HG03571 (cell line): ENCODE data around the gene SH2B2.
"Not testable (repeated sequence)": the region's sequence is repeated elsewhere in the genome, so short reads cannot be mapped to it uniquely, and the experiment has no call there.

Experiments used
- ATAC-seq: cut with Tn5 transposase; IDR thresholded peaks from one replicate; pipeline ENCODE4 v1.9.1; 2021; ENCODE audit not compliant: unreplicated experiment

The SH2B2 gene

GRCh38 chr7:102284891-102285539 lies 1.7 kb upstream of the SH2B2 start:
- no peak for ATAC-seq

- ATAC-seq: no peak
Measured at GRCh38 chr7:102285540-102286236, 980 bp upstream of the SH2B2 start.

- ATAC-seq: no peak
Measured at GRCh38 chr7:102287111-102287980, 678 bp downstream of the SH2B2 start.

- no peak for ATAC-seq
Measured at GRCh38 chr7:102287981-102288278, 1.3 kb downstream of the SH2B2 start.

GRCh38 chr7:102288285-102288930 lies 1.7 kb downstream of the SH2B2 start:
- no peak for ATAC-seq

GRCh38 chr7:102289057-102289456 lies 2.4 kb downstream of the SH2B2 start:
- ATAC-seq: no peak

GRCh38 chr7:102291056-102291915 lies 4.6 kb downstream of the SH2B2 start:
- ATAC-seq: no peak

GRCh38 chr7:102291916-102292267 lies 5.2 kb downstream of the SH2B2 start:
- ATAC-seq: no peak

GRCh38 chr7:102292813-102293798 lies 6.4 kb downstream of the SH2B2 start:
- ATAC-seq: no peak

- ATAC-seq: no peak
Measured at GRCh38 chr7:102294589-102294988, 7.9 kb downstream of the SH2B2 start.

- ATAC-seq: no peak
Measured at GRCh38 chr7:102295346-102296178, 8.9 kb downstream of the SH2B2 start.

GRCh38 chr7:102296179-102296438 lies 9.4 kb downstream of the SH2B2 start:
- no peak for ATAC-seq

- no peak for ATAC-seq
Measured at GRCh38 chr7:102296514-102296913, 9.8 kb downstream of the SH2B2 start.

- no peak for ATAC-seq
Measured at GRCh38 chr7:102297487-102298218, 11.0 kb downstream of the SH2B2 start.

GRCh38 chr7:102300643-102301221 lies 14.1 kb downstream of the SH2B2 start:
- ATAC-seq: no peak

GRCh38 chr7:102301367-102301766 lies 14.7 kb downstream of the SH2B2 start:
- ATAC-seq: not testable (repeated sequence)

GRCh38 chr7:102302025-102302424 lies 15.4 kb downstream of the SH2B2 start:
- ATAC-seq: no peak
